ENCODE measurements around the gene CCNF. TPM values are rescaled to one million over a fixed set of nuclear protein-coding genes. Genes with fewer than 3 reads are reported as not detected.

The CCNF gene
- total and polyA plus RNA-seq, 10 of the 15 experiments (the other 5 are each of a cell fraction or from before 2014, with no cell fraction given): 4.0 to 63.2 (median 27.5) TPM

DNA sequence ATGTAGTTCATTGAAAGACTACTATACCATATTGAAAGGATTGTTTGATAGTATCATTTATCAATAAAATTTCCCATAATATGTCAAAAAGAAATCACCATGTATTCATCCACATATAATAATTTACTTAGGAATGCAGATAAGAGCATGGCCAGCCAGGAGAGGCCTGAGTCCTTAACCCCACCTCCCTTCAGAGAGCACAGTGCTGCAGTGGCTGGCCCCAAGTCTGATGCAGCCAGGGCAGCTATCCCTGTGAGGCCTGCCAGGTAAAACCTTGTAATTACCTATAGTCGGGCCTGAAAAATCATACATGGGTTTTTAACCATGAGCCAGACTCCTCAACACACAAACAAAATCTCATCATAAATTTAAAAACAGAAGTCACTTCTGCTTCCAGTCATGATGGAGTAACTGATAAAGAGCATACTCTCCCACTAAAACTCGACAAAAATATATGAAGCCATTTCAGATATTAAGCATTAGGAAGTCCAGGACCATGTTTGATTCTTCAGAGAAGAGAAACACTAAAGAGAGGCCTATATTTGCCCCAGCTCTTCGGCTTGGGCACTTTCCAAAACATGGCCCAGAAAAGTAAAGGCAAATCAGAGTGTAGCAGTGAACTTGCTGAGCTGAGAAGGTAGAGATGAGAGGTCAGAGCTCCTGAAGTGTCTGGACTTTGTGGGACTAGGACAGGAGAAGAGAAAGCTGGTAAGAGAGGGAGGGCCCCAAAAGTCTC is 40.9 kb upstream of the CCNF start:
- in situ Hi-C loops (cut with MboI) (no loop called here), intact Hi-C loops (cut with micrococcal nuclease; ENCODE audit: unreplicated experiment) (no loop called here)
- H3K36me3 ChIP-seq (ENCODE audit: control insufficient read depth in 2 of 2, insufficient read depth in 2 of 2, low read length in 1 of 2): no peaks in the 10 kb centered on the region
- no peak overlapping the region for H3K27ac ChIP-seq (ENCODE audit: control insufficient read depth, insufficient read depth)
- ChIA-PET SMC1A (ENCODE audit: uncharacterized antibody, unreplicated experiment) (no interaction called here), RAD21 (ENCODE audit: unreplicated experiment) (no interaction called here), POLR2A (interaction anchor here (0.5 kb wide), 1 partner anchor 33 kb away, joined by 4 read pairs; no protein-coding TSS in a partner anchor), CTCF (interaction anchor here (1.0 to 1.6 kb wide), 2 partner anchors 25 to 480 kb away, joined by 3 read pairs; no protein-coding TSS in a partner anchor)
- 16% methylated on average over 3 of the region's 3 CpGs for WGBS (ENCODE audit: insufficient coverage, insufficient replicate concordance, low lambda C conversion rate, missing lambda C conversion rate)
- no peak overlapping the region for H3K4me3 ChIP-seq
- DNase-seq (ENCODE audit: low read depth, low spot score): no peak
- H3K9ac ChIP-seq (ENCODE audit: control insufficient read depth, insufficient read depth, low read length): no peak overlapping the region
- no TSS peak for BruUV-seq (replicated peaks)
- no peak for TF ChIP-seq IRF4 (IDR thresholded peaks at IDR 0.05; ENCODE audit: low read depth, low read length)
- no peak for TF ChIP-seq TCF7 (IDR thresholded peaks at IDR 0.05; ENCODE audit: borderline replicate concordance)
- TF ChIP-seq, protein P1, sequence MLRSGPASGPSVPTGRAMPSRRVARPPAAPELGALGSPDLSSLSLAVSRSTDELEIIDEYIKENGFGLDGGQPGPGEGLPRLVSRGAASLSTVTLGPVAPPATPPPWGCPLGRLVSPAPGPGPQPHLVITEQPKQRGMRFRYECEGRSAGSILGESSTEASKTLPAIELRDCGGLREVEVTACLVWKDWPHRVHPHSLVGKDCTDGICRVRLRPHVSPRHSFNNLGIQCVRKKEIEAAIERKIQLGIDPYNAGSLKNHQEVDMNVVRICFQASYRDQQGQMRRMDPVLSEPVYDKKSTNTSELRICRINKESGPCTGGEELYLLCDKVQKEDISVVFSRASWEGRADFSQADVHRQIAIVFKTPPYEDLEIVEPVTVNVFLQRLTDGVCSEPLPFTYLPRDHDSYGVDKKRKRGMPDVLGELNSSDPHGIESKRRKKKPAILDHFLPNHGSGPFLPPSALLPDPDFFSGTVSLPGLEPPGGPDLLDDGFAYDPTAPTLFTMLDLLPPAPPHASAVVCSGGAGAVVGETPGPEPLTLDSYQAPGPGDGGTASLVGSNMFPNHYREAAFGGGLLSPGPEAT (IDR thresholded peaks at IDR 0.05; ENCODE audit: low read depth): no peak
- TF ChIP-seq ZSCAN29 (IDR thresholded peaks at IDR 0.05): no peak
- no peak for TF ChIP-seq IKZF1 (conservative IDR thresholded peaks at IDR 0.05)
- no peak for TF ChIP-seq ZNF217 (IDR thresholded peaks at IDR 0.05)
- TF ChIP-seq CTCF (IDR thresholded peaks at IDR 0.05 in 2 of 3, conservative IDR thresholded peaks at IDR 0.05 in 1 of 3; ENCODE audit: control insufficient read depth in 2 of 3, extremely low read depth in 1 of 3, insufficient read depth in 1 of 3, low read depth in 3 of 3, low read length in 3 of 3): no peak
- TF ChIP-seq SREBF1 (IDR thresholded peaks at IDR 0.05; ENCODE audit: low read length): no peak
- TF ChIP-seq DPF2 (IDR thresholded peaks at IDR 0.05): no peak
- TF ChIP-seq SKIL (IDR thresholded peaks at IDR 0.05; ENCODE audit: low read depth, poor library complexity, severe bottlenecking): no peak
- TF ChIP-seq, protein P2, sequence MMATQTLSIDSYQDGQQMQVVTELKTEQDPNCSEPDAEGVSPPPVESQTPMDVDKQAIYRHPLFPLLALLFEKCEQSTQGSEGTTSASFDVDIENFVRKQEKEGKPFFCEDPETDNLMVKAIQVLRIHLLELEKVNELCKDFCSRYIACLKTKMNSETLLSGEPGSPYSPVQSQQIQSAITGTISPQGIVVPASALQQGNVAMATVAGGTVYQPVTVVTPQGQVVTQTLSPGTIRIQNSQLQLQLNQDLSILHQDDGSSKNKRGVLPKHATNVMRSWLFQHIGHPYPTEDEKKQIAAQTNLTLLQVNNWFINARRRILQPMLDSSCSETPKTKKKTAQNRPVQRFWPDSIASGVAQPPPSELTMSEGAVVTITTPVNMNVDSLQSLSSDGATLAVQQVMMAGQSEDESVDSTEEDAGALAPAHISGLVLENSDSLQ (IDR thresholded peaks at IDR 0.05): no peak
- H2AFZ ChIP-seq (ENCODE audit: control insufficient read depth, low read depth, low read length): no peak overlapping the region
- H4K20me1 ChIP-seq (ENCODE audit: control insufficient read depth, insufficient read depth): no peaks in the 10 kb centered on the region
- H3K4me1 ChIP-seq (ENCODE audit: control insufficient read depth, insufficient read depth, low read length): no peaks in the 10 kb centered on the region
- FAIRE-seq: no peak
- no peaks in the 10 kb centered on the region for H3K27me3 ChIP-seq (replicated peaks in 1 of 2; ENCODE audit: control insufficient read depth in 2 of 2, insufficient read depth in 2 of 2, low read length in 1 of 2)
- no peak overlapping the region for H3K4me2 ChIP-seq (ENCODE audit: control insufficient read depth, insufficient read depth)
- H3K9me3 ChIP-seq (replicated peaks; ENCODE audit: control insufficient read depth, insufficient read depth, low read length): peaks cover 3% of the 10 kb centered on the region; the same call in 1 of the 3 replicates
- no peak for ATAC-seq
- H3K79me2 ChIP-seq (ENCODE audit: control insufficient read depth, insufficient read depth, low read length): no peaks in the 10 kb centered on the region
